T-cell (primary cell): ENCODE data around the gene LMF1. TPM values are rescaled to one million over a fixed set of nuclear protein-coding genes. Genes with fewer than 3 reads are reported as not detected.

Experiments used
- ATAC-seq, 4 experiments: fragments of 200-7000 bp in 3 of 4; fragments of 150-1000 bp in 1 of 4; cut with Tn5 transposase; replicated peaks in 1 of 4; 1 replicate in 3 of 4; 2 replicates in 1 of 4; pipeline ENCODE4 v1.10.0; 2021; ENCODE audit warnings: moderate library complexity in 3 of 4, mild to moderate bottlenecking in 2 of 4, moderate number of reproducible peaks in 1 of 4
- CTCF ChIA-PET, 2 donors: fragments of 300-600 bp; sonication (Branson Sonifier 250); formaldehyde crosslinking; loops; one replicate each; lab custom pipeline; 2022; ENCODE audit warnings: antibody characterized with exemption in 2 of 2; lab: Charles Lee
- POLR2A ChIA-PET, 2 donors: fragments of 300-600 bp; sonication (Branson Sonifier 250); formaldehyde crosslinking; loops; one replicate each; lab custom pipeline; 2022; ENCODE audit warnings: antibody characterized with exemption in 2 of 2; lab: Charles Lee
- DNase-seq, 35 experiments: peaks; one replicate each; pipeline versions ENCODE4 v3.0.0 to v3.0.0-alpha.2; 2013 to 2023
- H3K27ac ChIP-seq: one replicate; pipeline ENCODE4 v1.5.1; 2013; ENCODE audit warnings: low read length
- H3K27me3 ChIP-seq, 2 experiments: replicated peaks in 1 of 2; 1 replicate in 1 of 2; 2 replicates in 1 of 2; pipeline versions ENCODE4 v1.6.1 to v1.7.0; 2013; ENCODE audit warnings: low read length in 1 of 2, mixed read lengths in 1 of 2; ENCODE audit not compliant: control insufficient read depth in 2 of 2, insufficient read depth in 2 of 2; ENCODE audit errors: extremely low read depth in 1 of 2
- H3K36me3 ChIP-seq, 2 donors: 1 replicate in 1 of 2; 2 replicates in 1 of 2; pipeline versions ENCODE4 v1.6.1 to v1.7.0; 2013; ENCODE audit warnings: low read length in 1 of 2; ENCODE audit not compliant: control insufficient read depth in 2 of 2, insufficient read depth in 1 of 2; ENCODE audit errors: extremely low read depth in 1 of 2
- H3K4me1 ChIP-seq, 2 experiments: 1 replicate in 1 of 2; 2 replicates in 1 of 2; pipeline versions ENCODE4 v1.6.1 to v1.7.0; 2013; ENCODE audit warnings: low read length in 2 of 2, mixed read lengths in 1 of 2; ENCODE audit not compliant: insufficient read depth in 2 of 2, control insufficient read depth in 1 of 2; ENCODE audit errors: extremely low read depth in 1 of 2
- H3K4me3 ChIP-seq, 2 donors: 1 replicate in 1 of 2; 2 replicates in 1 of 2; pipeline versions ENCODE4 v1.5.1 to v1.7.0; 2013; ENCODE audit warnings: mild to moderate bottlenecking in 2 of 2, low read length in 1 of 2, moderate library complexity in 1 of 2; ENCODE audit not compliant: control insufficient read depth in 1 of 2; ENCODE audit errors: extremely low read depth in 1 of 2
- H3K9me3 ChIP-seq: 2 replicates; pipeline ENCODE4 v1.7.0; 2013
- H3K27ac Mint-ChIP-seq, 2 donors: one replicate each; pipeline ENCODE4 v1.8.0; 2020 to 2021; ENCODE audit warnings: mild to moderate bottlenecking in 2 of 2, mixed read lengths in 2 of 2
- H3K27me3 Mint-ChIP-seq, 2 donors: one replicate each; pipeline ENCODE4 v1.8.0; 2021 to 2022; ENCODE audit warnings: mixed read lengths in 2 of 2
- H3K36me3 Mint-ChIP-seq: one replicate; pipeline ENCODE4 v1.8.0; 2021; ENCODE audit warnings: mixed read lengths
- H3K4me1 Mint-ChIP-seq, 3 donors: one replicate each; pipeline ENCODE4 v1.8.0; 2020 to 2022; ENCODE audit warnings: mixed read lengths in 3 of 3, mild to moderate bottlenecking in 1 of 3
- H3K4me3 Mint-ChIP-seq, 3 donors: one replicate each; pipeline ENCODE4 v1.8.0; 2020 to 2022; ENCODE audit warnings: mild to moderate bottlenecking in 3 of 3, mixed read lengths in 3 of 3, moderate library complexity in 3 of 3
- H3K9me3 Mint-ChIP-seq, 3 donors: one replicate each; pipeline ENCODE4 v1.8.0; 2020 to 2022; ENCODE audit warnings: mixed read lengths in 3 of 3
- WGBS: methylation state at CpG from one replicate; pipeline ENCODE4 v1.1.5; 2013; ENCODE audit warnings: missing lambda C conversion rate; ENCODE audit not compliant: insufficient coverage; 5-methylcytosine and 5-hydroxymethylcytosine counted together
- total RNA-seq, 35 experiments: library from RNA in 6 of 35; stranded (reverse) in 6 of 35; fragments of 120-200 nt in 1 of 35; gene quantifications; one replicate each; pipeline versions ENCODE4 v1.2.1 to v1.2.4 and lab custom pipeline; 2013 to 2026

LMF1 gene
- total RNA-seq, 5 donors from 2014 or later (not counting 1 experiment from before 2014, with no cell fraction given), result 46.6 to 59.4 (median 51.1) TPM

GRCh38 chr16:814974-815373 lies 155.8 kb downstream of the LMF1 start:
- no peaks in the 10 kb centered on the region for H3K9me3 ChIP-seq
- ChIA-PET CTCF (no interaction called here), POLR2A (no interaction called here)
- WGBS, result no CpG with 5 or more reads among the region's 9 CpGs
- no peaks in the 10 kb centered on the region for H3K36me3 ChIP-seq
- no peak overlapping the region for H3K4me3 Mint-ChIP-seq
- peaks cover 8 to 15% of the 10 kb centered on the region in 2 experiments for H3K4me1 ChIP-seq
- no peak overlapping the region for H3K27ac ChIP-seq
- peaks cover 6 to 14% (median 11%) of the 10 kb centered on the region in 3 donors for H3K4me1 Mint-ChIP-seq
- peaks cover 11 to 35% of the 10 kb centered on the region in 2 donors for H3K27me3 Mint-ChIP-seq
- no peak overlapping the region for H3K4me3 ChIP-seq
- H3K9me3 Mint-ChIP-seq, result no peaks in the 10 kb centered on the region
- H3K36me3 Mint-ChIP-seq, result peaks cover 3% of the 10 kb centered on the region
- ATAC-seq (no peak), DNase-seq (no peak)
- H3K27ac Mint-ChIP-seq, result no peak overlapping the region
- peaks cover 0 to 80% of the 10 kb centered on the region in 2 experiments for H3K27me3 ChIP-seq

- POLR2A ChIA-PET, result no interaction called here
- CTCF ChIA-PET, result no interaction called here
- H3K4me1 ChIP-seq, result peaks cover 0 to 9% of the 10 kb centered on the region in 2 experiments
Observed at GRCh38 chr16:813916-814412, 156.8 kb downstream of the LMF1 start.

GRCh38 chr16:813204-813915 lies 157.4 kb downstream of the LMF1 start:
- ATAC-seq (peak; percentile 66 to 85 (median 78)), DNase-seq (peak in 24 of 35 experiments; percentile 18 to 62 (median 33))
- peaks cover 3% of the 10 kb centered on the region for H3K36me3 Mint-ChIP-seq
- Histone ChIP-seq H3K27me3 (peaks cover 0 to 68% of the 10 kb centered on the region in 2 experiments), H3K36me3 (no peaks in the 10 kb centered on the region), H3K9me3 (no peaks in the 10 kb centered on the region), H3K4me3 (no peak overlapping the region), H3K27ac (no peak overlapping the region), H3K4me1 (peaks cover 2 to 14% of the 10 kb centered on the region in 2 experiments)
- WGBS, result 11% methylated on average over 55 of the region's 67 CpGs
- peak overlapping the region in 1 of 3 donors; percentile 37 for H3K4me3 Mint-ChIP-seq
- H3K27ac Mint-ChIP-seq, result no peak overlapping the region
- H3K4me1 Mint-ChIP-seq, result peaks cover 7 to 11% (median 10%) of the 10 kb centered on the region in 3 donors
- ChIA-PET CTCF (no interaction called here), POLR2A (no interaction called here)
- H3K27me3 Mint-ChIP-seq, result peaks cover 11 to 35% of the 10 kb centered on the region in 2 donors
- no peaks in the 10 kb centered on the region for H3K9me3 Mint-ChIP-seq

More at GRCh38 chr16:813916-814412, 156.8 kb downstream of the LMF1 start:
- Mint-ChIP-seq H3K27me3 (peaks cover 11 to 35% of the 10 kb centered on the region in 2 donors), H3K4me3 (no peak overlapping the region), H3K27ac (no peak overlapping the region), H3K4me1 (peaks cover 6 to 7% (median 7%) of the 10 kb centered on the region in 3 donors), H3K36me3 (peaks cover 3% of the 10 kb centered on the region), H3K9me3 (no peaks in the 10 kb centered on the region)
- DNase-seq (no peak), ATAC-seq (no peak)
- H3K27ac ChIP-seq, result no peak overlapping the region
- peaks cover 0 to 71% of the 10 kb centered on the region in 2 experiments for H3K27me3 ChIP-seq
- 77% methylated on average over 13 of the region's 22 CpGs for WGBS
- H3K36me3 ChIP-seq, result no peaks in the 10 kb centered on the region
- H3K4me3 ChIP-seq, result no peak overlapping the region
- H3K9me3 ChIP-seq, result no peaks in the 10 kb centered on the region

GRCh38 chr16:808085-808386 lies 162.7 kb downstream of the LMF1 start:
- no peaks in the 10 kb centered on the region for H3K9me3 ChIP-seq
- peaks cover 3 to 16% of the 10 kb centered on the region in 2 experiments for H3K4me1 ChIP-seq
- peaks cover 7 to 17% of the 10 kb centered on the region in 2 donors for H3K27me3 Mint-ChIP-seq
- POLR2A ChIA-PET, result no interaction called here
- WGBS, result 24% methylated on average over 14 of the region's 19 CpGs
- H3K4me3 ChIP-seq, result peak overlapping the region; percentile 66 to 93
- DNase-seq (no peak), ATAC-seq (no peak)
- no peaks in the 10 kb centered on the region for H3K36me3 ChIP-seq
- H3K36me3 Mint-ChIP-seq, result peaks cover 3% of the 10 kb centered on the region
- H3K4me3 Mint-ChIP-seq, result peak overlapping the region; percentile 94 to 96 (median 94)
- H3K27ac ChIP-seq, result peak overlapping the region; percentile 87
- H3K27me3 ChIP-seq, result peaks cover 0 to 29% of the 10 kb centered on the region in 2 experiments
- H3K9me3 Mint-ChIP-seq, result no peaks in the 10 kb centered on the region
- peaks cover 12 to 19% (median 14%) of the 10 kb centered on the region in 3 donors for H3K4me1 Mint-ChIP-seq
- CTCF ChIA-PET, result no interaction called here
- peak overlapping the region; percentile 95 to 96 for H3K27ac Mint-ChIP-seq

- ATAC-seq (peak; percentile 88 to 96 (median 94)), DNase-seq (peak; percentile 55 to 90 (median 72))
- H3K4me3 ChIP-seq, result peak overlapping the region; percentile 66 to 93
- POLR2A ChIA-PET, result interaction anchor here in 1 of 2 donors (0.8 kb wide), 1 partner anchor 92 kb away, joined by 4 read pairs; no protein-coding TSS in a partner anchor
- H3K27me3 ChIP-seq, result peaks cover 0 to 29% of the 10 kb centered on the region in 2 experiments
- Mint-ChIP-seq H3K27me3 (peaks cover 3 to 14% of the 10 kb centered on the region in 2 donors), H3K27ac (peak overlapping the region; percentile 95 to 96), H3K36me3 (no peaks in the 10 kb centered on the region), H3K4me1 (peaks cover 11 to 17% (median 12%) of the 10 kb centered on the region in 3 donors), H3K4me3 (peak overlapping the region; percentile 94 to 96 (median 94)), H3K9me3 (no peaks in the 10 kb centered on the region)
- CTCF ChIA-PET, result no interaction called here
- no peaks in the 10 kb centered on the region for H3K36me3 ChIP-seq
- peaks cover 3 to 16% of the 10 kb centered on the region in 2 experiments for H3K4me1 ChIP-seq
- H3K9me3 ChIP-seq, result no peaks in the 10 kb centered on the region
- WGBS, result 7% methylated on average over 74 of the region's 80 CpGs
- H3K27ac ChIP-seq, result peak overlapping the region; percentile 87
Observed at GRCh38 chr16:807347-808084, 163.3 kb downstream of the LMF1 start.

GRCh38 chr16:805474-805873 lies 165.3 kb downstream of the LMF1 start:
- Histone ChIP-seq H3K4me1 (peaks cover 3 to 17% of the 10 kb centered on the region in 2 experiments), H3K36me3 (no peaks in the 10 kb centered on the region), H3K27me3 (peaks cover 0 to 37% of the 10 kb centered on the region in 2 experiments), H3K4me3 (no peak overlapping the region), H3K27ac (no peak overlapping the region), H3K9me3 (no peaks in the 10 kb centered on the region)
- H3K36me3 Mint-ChIP-seq, result no peaks in the 10 kb centered on the region
- peaks cover 11 to 17% (median 12%) of the 10 kb centered on the region in 3 donors for H3K4me1 Mint-ChIP-seq
- H3K9me3 Mint-ChIP-seq, result no peaks in the 10 kb centered on the region
- H3K4me3 Mint-ChIP-seq, result peak overlapping the region in 1 of 3 donors; percentile 94
- no peak for ATAC-seq
- POLR2A ChIA-PET, result no interaction called here
- peaks cover 0 to 12% of the 10 kb centered on the region in 2 donors for H3K27me3 Mint-ChIP-seq
- 79% methylated on average over 14 of the region's 17 CpGs for WGBS
- DNase-seq, result no peak
- CTCF ChIA-PET, result no interaction called here
- H3K27ac Mint-ChIP-seq, result no peak overlapping the region
